CD4-positive, alpha-beta T cell treated with Interleukin-6 at 100 ng/mL for 8 hours (primary cell): ENCODE measurements around the gene KCNK6.
A peak's percentile ranks its signal among the peaks of the same experiment; 100 is the strongest.
"Not testable (repeated sequence)": the region's sequence is repeated elsewhere in the genome, so short reads cannot be mapped to it uniquely, and the experiment has no call there.

Experiments used
- DNase-seq: peaks from one replicate; pipeline ENCODE4 v3.0.0-alpha.2; 2020; ENCODE audit warnings: mixed read lengths, low spot score

The KCNK6 gene

DNA sequence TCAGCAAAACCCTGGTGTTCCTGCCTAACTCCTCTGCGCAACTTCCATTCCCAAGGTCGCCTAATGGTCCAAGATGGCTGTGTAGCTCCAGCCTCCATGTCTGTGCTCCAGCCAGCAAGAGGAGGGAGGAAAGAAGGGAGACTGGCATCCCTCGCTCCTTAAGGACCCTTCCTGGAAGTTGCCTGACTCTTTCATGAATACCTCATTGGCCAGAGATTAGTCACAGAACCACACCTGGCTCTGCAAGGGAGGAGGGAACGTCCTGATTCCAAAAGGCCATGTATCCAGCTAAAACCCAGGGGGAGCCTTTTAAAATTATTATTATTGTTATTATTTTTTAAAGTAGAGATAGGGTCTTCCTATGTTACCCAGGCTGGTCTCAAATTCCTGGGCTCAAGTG lies 4.8 kb downstream of the KCNK6 start:
- DNase-seq: no peak

DNA sequence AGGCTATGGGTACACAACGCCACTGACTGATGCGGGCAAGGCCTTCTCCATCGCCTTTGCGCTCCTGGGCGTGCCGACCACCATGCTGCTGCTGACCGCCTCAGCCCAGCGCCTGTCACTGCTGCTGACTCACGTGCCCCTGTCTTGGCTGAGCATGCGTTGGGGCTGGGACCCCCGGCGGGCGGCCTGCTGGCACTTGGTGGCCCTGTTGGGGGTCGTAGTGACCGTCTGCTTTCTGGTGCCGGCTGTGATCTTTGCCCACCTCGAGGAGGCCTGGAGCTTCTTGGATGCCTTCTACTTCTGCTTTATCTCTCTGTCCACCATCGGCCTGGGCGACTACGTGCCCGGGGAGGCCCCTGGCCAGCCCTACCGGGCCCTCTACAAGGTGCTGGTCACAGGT lies 6.9 kb downstream of the KCNK6 start:
- DNase-seq: no peak

- DNase-seq: no peak
Observed at GRCh38 chr19:38329651-38330050, 10.0 kb downstream of the KCNK6 start.

GRCh38 chr19:38331728-38332127 lies 12.1 kb downstream of the KCNK6 start:
- DNase-seq: no peak

DNA sequence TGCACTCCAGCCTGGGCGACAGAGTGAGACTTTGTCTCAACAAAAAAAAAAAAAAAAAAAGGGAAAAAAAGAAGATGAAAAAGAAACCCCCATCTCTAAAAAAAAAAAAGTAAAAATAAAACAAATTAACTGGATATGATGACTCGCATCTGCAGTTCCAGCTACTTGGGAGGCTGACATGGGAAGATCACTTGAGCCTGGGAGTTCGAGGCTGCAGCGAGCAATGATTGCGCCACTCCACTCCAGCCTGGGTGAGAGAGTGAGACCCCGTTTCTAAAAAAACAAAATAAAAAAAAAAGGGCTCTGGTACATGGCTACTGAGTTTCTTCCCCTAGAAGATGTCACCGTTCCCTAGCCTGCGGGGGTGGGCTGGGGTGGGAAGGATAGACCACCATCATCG lies 13.6 kb downstream of the KCNK6 start:
- no peak for DNase-seq

GRCh38 chr19:38335949-38336637 lies 16.4 kb downstream of the KCNK6 start:
- peak; percentile 95 for DNase-seq

DNA sequence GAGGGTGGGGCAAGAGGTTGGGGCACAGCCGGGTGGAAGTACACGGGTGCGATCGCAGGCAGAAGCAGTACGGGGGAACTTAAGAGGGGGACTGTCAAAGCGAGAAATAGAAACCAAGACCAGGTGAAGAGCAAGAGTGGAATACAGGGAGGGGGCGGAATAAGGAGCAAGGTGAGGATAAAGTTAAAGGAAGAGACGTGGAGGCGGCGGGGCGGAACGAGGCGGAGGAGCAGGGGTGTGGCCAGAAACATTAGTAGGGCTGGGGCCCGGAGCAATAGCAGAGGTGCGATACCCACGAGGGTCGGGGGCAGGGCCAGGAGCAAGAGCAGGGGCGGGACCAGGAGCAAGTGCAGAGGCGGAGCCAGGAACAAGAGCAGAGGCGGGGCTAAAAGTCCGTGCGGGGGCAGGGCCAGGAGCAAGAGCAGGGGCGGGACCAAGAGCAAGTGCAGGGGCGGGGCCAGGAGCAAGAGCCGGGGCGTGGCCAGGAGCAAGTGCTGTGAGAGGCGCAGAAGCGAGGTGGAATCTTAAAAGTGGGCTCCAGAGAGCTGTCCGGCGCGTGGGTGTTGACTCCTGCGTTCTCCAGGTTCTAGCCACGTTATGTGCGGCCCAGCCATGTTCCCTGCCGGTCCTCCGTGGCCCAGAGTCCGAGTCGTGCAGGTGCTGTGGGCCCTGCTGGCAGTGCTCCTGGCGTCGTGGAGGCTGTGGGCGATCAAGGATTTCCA lies 17.2 kb downstream of the KCNK6 start:
- DNase-seq: peak; percentile 97

- no peak for DNase-seq
Observed at GRCh38 chr19:38337360-38337653, 17.7 kb downstream of the KCNK6 start.

GRCh38 chr19:38339011-38339410 lies 19.4 kb downstream of the KCNK6 start:
- not testable (repeated sequence) for DNase-seq

- DNase-seq: no peak
Observed at GRCh38 chr19:38340927-38341326, 21.3 kb downstream of the KCNK6 start.

GRCh38 chr19:38346837-38347236 lies 27.2 kb downstream of the KCNK6 start:
- no peak for DNase-seq

DNA sequence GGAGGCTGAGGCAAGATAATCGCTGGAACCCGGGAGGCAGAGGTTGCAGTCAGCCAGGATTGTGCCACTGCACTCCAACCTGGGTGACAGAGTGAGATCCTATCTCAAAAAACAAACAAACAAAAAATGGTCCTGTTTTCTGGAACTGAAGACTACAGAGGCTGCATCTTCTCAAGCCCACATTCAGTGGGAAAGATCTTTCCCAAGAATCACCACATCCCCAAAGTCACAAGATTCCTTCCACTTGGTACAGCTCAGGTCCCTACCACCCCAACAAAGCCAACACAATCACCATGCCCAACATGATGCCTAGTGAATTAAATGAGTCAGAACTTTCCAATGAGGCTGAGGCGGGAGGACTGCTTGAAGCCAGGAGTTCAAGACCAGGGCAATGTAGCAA lies 31.2 kb downstream of the KCNK6 start:
- DNase-seq: no peak

- DNase-seq: no peak
Observed at GRCh38 chr19:38351865-38352395, 32.3 kb downstream of the KCNK6 start.

DNA sequence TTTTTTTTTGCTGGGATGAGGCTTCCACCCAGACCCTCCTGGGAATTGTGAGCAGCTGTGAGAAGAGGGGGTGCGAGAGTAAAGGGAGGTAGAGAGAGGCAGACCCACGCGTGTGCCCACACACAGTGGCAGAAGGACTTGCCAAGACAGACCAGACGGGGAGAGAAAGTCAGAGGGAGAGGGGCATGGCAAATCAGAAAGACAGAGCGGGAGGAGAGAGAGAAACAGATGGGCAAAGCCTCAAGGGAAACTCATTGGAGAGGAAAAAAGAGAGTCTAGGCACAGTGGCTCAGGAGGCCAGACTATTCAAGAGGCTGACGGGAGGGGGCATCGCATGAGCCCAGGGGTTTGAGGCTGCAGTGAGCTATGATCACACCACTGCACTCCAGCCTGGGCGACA lies 33.0 kb downstream of the KCNK6 start:
- no peak for DNase-seq

- DNase-seq: no peak
Observed at GRCh38 chr19:38355728-38356725, 36.4 kb downstream of the KCNK6 start.

DNA sequence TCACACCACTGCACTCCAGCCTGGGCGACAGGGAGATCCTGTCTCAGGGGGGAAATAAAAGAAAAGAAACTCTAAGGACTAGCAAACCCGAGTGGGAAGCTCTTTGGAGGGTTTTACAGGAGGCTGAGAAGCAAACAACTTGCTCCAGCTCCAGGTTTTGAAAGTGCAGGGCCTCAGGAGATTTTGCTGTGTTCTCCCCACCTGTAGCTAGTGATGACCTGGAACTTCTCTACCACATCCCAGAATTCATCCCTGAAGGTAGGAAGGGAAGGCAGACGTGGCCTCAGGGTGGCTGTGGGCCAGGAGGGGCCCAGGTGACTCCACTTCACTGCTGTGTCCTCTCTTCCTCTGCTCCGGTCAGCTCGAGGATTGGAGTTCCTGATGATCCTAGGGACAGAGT lies 38.4 kb downstream of the KCNK6 start:
- no peak for DNase-seq

- DNase-seq: no peak
Observed at GRCh38 chr19:38359242-38360021, 39.8 kb downstream of the KCNK6 start.

GRCh38 chr19:38360351-38360750 lies 40.7 kb downstream of the KCNK6 start:
- DNase-seq: no peak

GRCh38 chr19:38360839-38361631 lies 41.4 kb downstream of the KCNK6 start:
- DNase-seq: no peak

GRCh38 chr19:38361633-38362075 lies 42.0 kb downstream of the KCNK6 start:
- DNase-seq: peak; percentile 67
